ENCODE results near the gene TYRP1.
A peak's percentile ranks its signal among the peaks of the same experiment; 100 is the strongest.

Gene TYRP1

DNA sequence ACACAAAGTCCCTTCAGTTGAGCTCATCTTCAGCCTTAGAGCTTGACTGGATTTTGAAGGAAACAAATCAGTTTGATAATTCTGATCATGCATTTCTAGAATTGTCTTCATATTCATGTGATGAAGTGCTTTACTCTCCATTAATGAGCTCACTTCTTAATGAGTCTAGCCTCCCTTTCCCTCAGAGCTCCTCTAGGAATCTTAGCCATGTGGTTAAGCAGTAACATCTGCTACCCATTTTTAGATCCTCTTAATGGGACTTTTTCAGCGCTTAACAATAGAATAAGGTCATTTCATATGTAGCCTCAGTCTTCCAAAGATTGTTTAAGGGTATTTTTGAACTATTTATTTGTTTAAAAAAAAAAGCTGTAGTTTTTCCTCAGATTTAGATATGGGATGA, 44.7 kb downstream of the TYRP1 start:
- FAIRE-seq: no peak

DNA sequence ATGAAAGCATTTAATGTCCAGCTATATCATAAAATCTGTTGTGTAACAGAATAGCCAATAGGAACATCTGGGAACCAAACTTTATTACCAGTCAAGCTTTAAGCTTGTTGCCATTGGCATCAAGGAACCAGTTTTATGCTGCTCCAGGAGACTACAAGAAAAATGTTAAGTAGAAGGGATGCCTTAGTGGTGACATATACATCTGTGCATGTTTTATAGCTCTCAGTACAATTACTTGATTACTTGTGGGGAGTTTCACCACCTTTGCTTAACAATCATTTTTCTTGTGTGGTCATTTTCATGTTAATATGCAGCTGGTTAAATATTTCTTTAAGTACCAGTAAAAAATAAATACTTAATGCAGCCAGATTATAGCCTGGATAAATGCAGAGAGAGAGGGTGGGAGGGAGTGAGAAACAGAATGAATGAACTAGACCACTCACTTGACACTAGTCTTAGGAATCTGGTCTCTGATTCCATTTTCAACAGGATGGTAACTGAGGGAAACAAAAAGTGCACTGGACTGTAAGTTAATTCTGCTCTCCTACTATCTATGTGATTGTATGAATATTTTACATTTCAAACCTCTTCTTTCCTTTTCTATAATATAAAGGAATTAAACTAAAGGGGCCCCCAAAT, 45.9 kb downstream of the TYRP1 start:
- no peak for FAIRE-seq

GRCh38 chr9:12740845-12741244, 47.7 kb downstream of the TYRP1 start:
- no peak for FAIRE-seq

DNA sequence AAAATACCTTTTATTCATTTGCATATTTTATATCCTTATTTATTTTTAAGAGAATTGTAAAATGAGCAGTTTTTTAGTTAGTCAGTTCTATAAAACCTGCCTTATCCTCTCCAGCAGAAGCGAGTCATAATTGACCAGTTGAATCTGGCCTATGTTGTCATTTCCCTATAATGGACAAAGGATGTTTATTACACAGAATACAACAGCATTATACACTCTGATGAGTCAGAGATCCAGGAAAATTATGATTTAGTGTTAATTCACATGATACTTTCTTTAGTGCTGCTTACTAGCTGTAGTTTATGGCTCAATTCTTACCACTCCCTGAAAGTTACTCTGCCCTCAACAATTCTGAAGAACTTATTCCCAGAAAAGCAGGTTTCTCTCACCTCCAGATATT, 54.8 kb downstream of the TYRP1 start:
- FAIRE-seq: peak; percentile 47

- FAIRE-seq: no peak
Observed at GRCh38 chr9:12748954-12749353, 55.8 kb downstream of the TYRP1 start.

DNA sequence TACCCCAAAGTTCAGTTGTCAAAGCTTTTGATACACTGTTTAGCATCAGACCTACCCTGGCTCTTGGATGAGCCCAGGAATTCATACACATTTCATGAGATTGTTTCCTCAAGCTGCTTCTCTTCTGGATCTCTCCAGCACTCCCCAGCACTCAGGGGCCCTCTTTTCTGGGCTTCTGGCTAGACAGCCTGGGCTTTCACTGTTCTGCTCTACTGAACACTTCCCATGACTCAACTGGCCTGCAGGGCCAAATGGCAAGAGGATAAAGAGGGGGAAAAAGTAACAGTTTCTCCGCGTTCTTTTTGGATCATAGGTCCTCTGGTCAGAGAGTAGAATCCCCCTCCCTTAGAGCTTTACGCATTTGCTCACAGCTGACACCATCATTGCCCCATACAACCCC, 60.7 kb downstream of the TYRP1 start:
- FAIRE-seq: no peak

GRCh38 chr9:12759761-12760160, 66.6 kb downstream of the TYRP1 start:
- no peak for FAIRE-seq

Measured in colon (tissue), 2 donors.